Parathyroid adenoma (tissue), 2 donors: ENCODE measurements around the gene FOXA3.
A peak's percentile ranks its signal among the peaks of the same experiment; 100 is the strongest.

Experiments used
- H2AFZ ChIP-seq: fragments of 300-600 bp; sonication (generic); one replicate; pipeline ENCODE4 v1.7.0; 2017; ENCODE audit warnings: antibody characterized with exemption, mild to moderate bottlenecking
- H3K27ac ChIP-seq: fragments of 300-600 bp; sonication (generic); one replicate; pipeline ENCODE4 v1.7.0; 2017
- H3K27me3 ChIP-seq: fragments of 300-600 bp; sonication (generic); one replicate; pipeline ENCODE4 v1.7.0; 2017; ENCODE audit warnings: low read length; ENCODE audit not compliant: control insufficient read depth, insufficient read depth
- H3K36me3 ChIP-seq: fragments of 300-600 bp; sonication (generic); one replicate; pipeline ENCODE4 v1.7.0; 2017; ENCODE audit warnings: low read length; ENCODE audit not compliant: control insufficient read depth, insufficient read depth
- H3K4me1 ChIP-seq: fragments of 300-600 bp; sonication (generic); one replicate; pipeline ENCODE4 v1.7.0; 2017; ENCODE audit warnings: control low read depth
- H3K4me2 ChIP-seq: fragments of 300-600 bp; sonication (generic); one replicate; pipeline ENCODE4 v1.7.0; 2017; ENCODE audit warnings: low read length
- H3K4me3 ChIP-seq: fragments of 300-600 bp; sonication (generic); one replicate; pipeline ENCODE4 v1.7.0; 2017; ENCODE audit warnings: low read depth, low read length
- H3K79me2 ChIP-seq: fragments of 300-600 bp; sonication (generic); one replicate; pipeline ENCODE4 v1.7.0; 2017; ENCODE audit warnings: control low read depth
- H3K9ac ChIP-seq: fragments of 300-600 bp; sonication (generic); one replicate; pipeline ENCODE4 v1.7.0; 2017; ENCODE audit warnings: mild to moderate bottlenecking
- H3K9me3 ChIP-seq: fragments of 300-600 bp; sonication (generic); one replicate; pipeline ENCODE4 v1.7.0; 2017; ENCODE audit warnings: low read length; ENCODE audit not compliant: control insufficient read depth
- TF ChIP-seq, protein P1 (sequence below): fragments of 300-600 bp; sonication (generic); IDR thresholded peaks from one replicate; pipeline ENCODE4 v1.7.0; 2017; ENCODE audit warnings: antibody characterized with exemption, mild to moderate bottlenecking
- donor health status: primary hyperparathyroidism.

Gene FOXA3

DNA sequence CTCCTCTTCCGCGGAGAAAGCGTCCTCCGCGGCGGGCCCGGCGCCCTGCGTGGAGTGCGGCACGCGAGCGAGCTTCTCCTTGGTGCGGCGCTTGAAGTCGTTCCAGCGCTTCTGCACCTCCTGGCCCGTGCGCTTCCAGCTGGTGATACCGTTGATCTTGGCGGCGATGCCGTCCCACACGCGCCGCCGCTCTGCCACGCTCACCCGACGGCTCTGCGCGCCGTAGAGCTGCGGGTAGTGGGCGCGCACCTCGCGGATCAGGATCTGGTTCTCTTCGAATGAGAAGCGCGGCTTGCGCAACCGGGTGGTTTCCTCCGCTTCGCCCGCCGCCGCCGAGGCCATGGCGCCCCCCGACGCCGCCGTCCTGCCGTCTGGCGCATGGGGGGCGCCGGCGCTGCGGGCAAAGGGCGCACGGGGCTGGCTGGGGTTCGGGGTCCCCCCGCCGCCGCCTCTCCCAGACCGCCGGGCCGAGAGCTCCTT is 37.3 kb downstream of the FOXA3 start:
- Histone ChIP-seq H3K9ac (no peak overlapping the region), H3K4me3 (peak overlapping the region; percentile 91), H3K79me2 (no peaks in the 10 kb centered on the region), H3K27ac (no peak overlapping the region), H2AFZ (peak overlapping the region; percentile 68), H3K9me3 (no peaks in the 10 kb centered on the region), H3K27me3 (no peaks in the 10 kb centered on the region), H3K36me3 (no peaks in the 10 kb centered on the region), H3K4me1 (peaks cover 6% of the 10 kb centered on the region), H3K4me2 (peak overlapping the region; percentile 90)
- TF ChIP-seq, protein P1, sequence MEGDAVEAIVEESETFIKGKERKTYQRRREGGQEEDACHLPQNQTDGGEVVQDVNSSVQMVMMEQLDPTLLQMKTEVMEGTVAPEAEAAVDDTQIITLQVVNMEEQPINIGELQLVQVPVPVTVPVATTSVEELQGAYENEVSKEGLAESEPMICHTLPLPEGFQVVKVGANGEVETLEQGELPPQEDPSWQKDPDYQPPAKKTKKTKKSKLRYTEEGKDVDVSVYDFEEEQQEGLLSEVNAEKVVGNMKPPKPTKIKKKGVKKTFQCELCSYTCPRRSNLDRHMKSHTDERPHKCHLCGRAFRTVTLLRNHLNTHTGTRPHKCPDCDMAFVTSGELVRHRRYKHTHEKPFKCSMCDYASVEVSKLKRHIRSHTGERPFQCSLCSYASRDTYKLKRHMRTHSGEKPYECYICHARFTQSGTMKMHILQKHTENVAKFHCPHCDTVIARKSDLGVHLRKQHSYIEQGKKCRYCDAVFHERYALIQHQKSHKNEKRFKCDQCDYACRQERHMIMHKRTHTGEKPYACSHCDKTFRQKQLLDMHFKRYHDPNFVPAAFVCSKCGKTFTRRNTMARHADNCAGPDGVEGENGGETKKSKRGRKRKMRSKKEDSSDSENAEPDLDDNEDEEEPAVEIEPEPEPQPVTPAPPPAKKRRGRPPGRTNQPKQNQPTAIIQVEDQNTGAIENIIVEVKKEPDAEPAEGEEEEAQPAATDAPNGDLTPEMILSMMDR = no peak

DNA sequence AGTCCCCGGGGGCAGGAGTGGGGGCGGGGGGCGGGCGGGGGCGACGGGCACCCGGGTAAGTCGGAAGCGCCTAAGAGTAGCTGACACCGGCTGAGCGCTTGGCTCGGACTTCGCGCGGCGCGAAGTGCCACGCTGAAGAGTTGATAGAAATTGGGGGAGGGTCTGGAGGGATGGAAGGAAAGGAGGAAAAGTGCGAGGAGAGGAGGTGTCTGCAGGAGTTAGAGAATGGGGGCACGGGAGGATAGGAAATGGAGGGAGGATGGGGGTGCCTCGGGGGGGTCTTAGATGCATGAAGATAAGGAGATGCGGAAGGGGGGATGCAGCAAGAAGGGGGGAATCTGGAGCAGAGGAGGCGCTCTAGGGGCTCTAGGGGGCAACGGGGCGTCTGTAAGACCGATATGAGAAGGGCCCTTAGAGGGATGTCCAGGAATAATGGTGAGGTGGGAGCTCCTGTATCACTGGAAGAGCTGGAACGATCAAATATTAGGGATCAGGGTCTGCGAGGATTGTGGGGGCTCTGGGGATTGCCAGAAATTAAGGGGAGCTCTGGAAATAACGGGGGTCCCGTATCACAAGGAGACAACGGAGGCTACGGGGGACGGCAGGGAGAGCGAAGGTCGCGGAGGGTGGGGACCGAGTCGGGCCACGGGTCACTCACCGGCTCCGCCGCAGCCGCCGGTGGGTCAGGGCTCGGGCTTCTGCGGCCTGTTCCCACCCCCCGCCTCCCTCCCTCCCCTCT is 38.0 kb downstream of the FOXA3 start, which contains the start of gene MYPOP:
Gene MYPOP (minus strand): TSS at position 702 of the 739 bp plus-strand sequence. CDS start 840 bp downstream, outside the sequence.
- peak within 1 kb of the TSS; percentile 41 for H3K9ac ChIP-seq
- peak within 1 kb of the TSS; percentile 99 for H2AFZ ChIP-seq
- TF ChIP-seq, protein P1 = no peak
- peak within 1 kb of the TSS; percentile 91 for H3K4me3 ChIP-seq
- H3K36me3 ChIP-seq = no peaks in the 10 kb centered on the region
- H3K27me3 ChIP-seq = no peaks in the 10 kb centered on the region
- peak within 1 kb of the TSS; percentile 90 for H3K4me2 ChIP-seq
- H3K27ac ChIP-seq = peak within 1 kb of the TSS; percentile 82
- H3K79me2 ChIP-seq = no peaks in the 10 kb centered on the region
- H3K9me3 ChIP-seq = no peaks in the 10 kb centered on the region
- H3K4me1 ChIP-seq = peaks cover 6% of the 10 kb centered on the region

DNA sequence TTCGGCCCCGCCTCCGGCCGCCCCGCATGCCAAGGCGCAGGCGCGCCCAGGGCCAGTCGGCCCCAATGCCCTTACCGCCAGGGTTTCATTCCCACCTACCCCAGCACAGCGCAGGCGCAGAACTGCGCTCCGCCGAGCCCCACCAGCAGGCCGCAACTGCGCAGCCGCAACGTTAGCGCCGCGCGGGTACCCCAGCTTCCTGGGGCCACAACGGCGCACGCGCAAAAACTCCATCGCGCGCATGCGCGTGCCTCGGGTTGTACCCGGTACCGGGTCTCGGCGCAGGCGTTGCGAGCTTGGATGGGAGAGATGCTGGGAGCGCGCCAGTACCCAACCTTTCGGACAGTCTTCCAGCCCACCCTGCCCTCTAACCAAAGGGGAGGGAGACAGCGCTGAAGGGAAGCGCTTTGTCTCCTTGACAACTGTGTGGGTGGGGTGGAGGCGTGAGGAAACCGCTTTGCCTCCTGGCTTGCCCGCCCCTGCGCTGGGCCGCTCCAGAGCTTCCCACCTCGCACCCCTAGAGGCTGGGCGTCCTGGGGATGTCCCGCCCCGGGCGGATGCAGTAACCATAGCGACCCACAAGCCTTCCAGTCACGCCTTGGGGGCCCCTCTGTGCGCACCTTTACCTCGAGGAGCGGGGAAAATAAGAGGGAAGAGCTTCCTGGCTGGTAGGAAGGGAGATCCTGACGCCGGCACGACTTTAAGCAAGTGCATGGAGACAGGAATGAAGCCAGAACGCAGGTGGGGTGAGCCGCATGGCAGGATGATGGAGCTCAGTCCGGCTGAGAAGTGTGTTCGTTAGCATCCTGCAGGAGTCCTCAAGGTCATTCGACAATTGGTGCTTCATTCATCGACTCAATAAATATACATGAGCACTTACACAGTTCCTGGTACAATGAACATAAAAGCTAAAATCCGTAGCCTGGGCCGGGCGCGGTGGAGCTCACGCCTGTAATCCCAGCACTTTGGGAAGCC is 38.8 kb downstream of the FOXA3 start:
- no peaks in the 10 kb centered on the region for H3K27me3 ChIP-seq
- H3K4me3 ChIP-seq = peak overlapping the region; percentile 91
- no peak overlapping the region for H3K9ac ChIP-seq
- peak overlapping the region; percentile 99 for H2AFZ ChIP-seq
- TF ChIP-seq, protein P1 = no peak
- H3K4me2 ChIP-seq = peak overlapping the region; percentile 90
- peak overlapping the region; percentile 82 for H3K27ac ChIP-seq
- H3K4me1 ChIP-seq = peaks cover 6% of the 10 kb centered on the region
- no peaks in the 10 kb centered on the region for H3K79me2 ChIP-seq
- H3K36me3 ChIP-seq = no peaks in the 10 kb centered on the region
- no peaks in the 10 kb centered on the region for H3K9me3 ChIP-seq

DNA sequence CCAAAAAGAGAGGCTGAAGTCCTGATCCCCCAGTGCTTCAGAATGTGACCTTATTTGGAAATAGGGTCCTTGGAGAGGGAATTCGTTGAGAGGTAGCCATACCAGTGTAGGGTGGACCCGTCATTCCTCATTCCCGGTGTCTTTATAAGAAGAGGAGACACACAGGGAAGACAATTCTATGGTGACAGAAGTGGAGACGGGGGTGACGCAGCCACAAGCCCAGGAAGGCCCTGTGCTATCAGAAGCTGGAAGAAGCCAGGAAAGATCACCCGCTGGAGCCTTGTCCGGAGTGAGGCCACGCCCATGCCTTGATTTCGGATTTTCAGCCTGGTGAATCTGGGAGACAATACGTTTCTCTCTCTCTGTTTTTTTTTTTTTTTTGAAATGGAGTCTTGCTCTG is 40.9 kb downstream of the FOXA3 start:
- no peak overlapping the region for H3K4me2 ChIP-seq
- H2AFZ ChIP-seq = no peak overlapping the region
- no peaks in the 10 kb centered on the region for H3K27me3 ChIP-seq
- no peaks in the 10 kb centered on the region for H3K79me2 ChIP-seq
- no peak overlapping the region for H3K9ac ChIP-seq
- TF ChIP-seq, protein P1 = no peak
- H3K4me3 ChIP-seq = no peak overlapping the region
- no peak overlapping the region for H3K27ac ChIP-seq
- peaks cover 6% of the 10 kb centered on the region for H3K4me1 ChIP-seq
- H3K36me3 ChIP-seq = no peaks in the 10 kb centered on the region
- no peaks in the 10 kb centered on the region for H3K9me3 ChIP-seq
